ENCODE data around the gene CUX1. TPM values are rescaled to one million over a fixed set of nuclear protein-coding genes. Genes with fewer than 3 reads are reported as not detected.

CUX1 gene
- total and polyA plus RNA-seq, 2 of the 13 experiments (the other 11 are each of a cell fraction or from before 2014, with no cell fraction given) = 13.7 to 14.9 TPM

DNA sequence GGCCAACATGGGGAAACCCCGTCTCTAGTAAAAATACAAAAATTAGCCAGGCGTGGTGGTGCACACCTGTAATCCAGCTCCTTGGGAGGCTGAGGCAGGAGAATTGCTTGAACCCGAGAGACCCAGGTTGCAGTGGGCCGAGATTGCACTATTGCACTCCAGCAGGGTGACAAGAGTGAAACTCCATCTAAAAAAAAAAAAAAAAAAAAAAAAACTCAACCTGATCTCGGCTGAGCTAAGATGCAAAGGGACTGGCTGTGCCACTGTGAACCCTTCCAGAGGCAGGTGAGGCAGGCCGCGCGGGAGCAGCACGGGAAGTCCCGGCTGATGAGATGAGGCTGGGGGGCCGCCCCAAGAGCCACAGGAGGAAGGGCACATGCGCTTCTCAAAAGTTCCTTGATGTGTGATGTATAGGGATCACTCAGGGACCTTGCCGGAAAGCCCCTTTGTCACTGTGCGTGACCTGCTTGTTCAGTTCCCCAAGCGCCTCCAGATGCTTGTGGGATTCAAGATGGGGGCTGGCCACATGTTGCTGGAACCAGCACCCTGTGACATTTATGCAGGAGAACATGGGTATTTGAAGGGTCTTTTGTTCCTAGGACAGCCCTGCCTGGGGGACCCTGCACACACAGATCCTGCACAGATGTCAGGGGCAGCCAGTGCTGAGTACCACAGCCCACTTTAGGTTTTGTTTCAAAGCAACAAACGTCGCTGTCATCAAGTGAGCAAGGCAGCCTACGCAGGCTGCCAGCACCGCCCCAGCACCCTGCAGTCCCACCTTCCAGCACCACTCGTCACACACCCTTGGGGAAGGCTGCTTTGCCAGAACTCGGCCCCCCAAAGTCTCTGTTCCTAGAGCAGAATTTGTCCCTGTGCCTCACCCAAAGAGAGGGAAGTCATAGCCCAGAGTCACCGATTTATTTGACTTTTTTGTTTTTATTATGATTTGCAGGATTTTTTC lies 394.4 kb downstream of the CUX1 start:
- Histone ChIP-seq H3K4me3 (replicated peaks in 1 of 3; ENCODE audit: insufficient read depth in 1 of 3, low read depth in 2 of 3, low read length in 3 of 3) (no peak overlapping the region), H2AFZ (ENCODE audit: low read length) (no peak overlapping the region), H3K9ac (ENCODE audit: insufficient read depth, low read depth, low read length) (no peak overlapping the region), H3K27me3 (ENCODE audit: control insufficient read depth in 1 of 2, insufficient read depth in 2 of 2, low read length in 2 of 2) (no peaks in the 10 kb centered on the region), H3K9me3 (ENCODE audit: low read length) (no peaks in the 10 kb centered on the region), H3K36me3 (replicated peaks in 1 of 2; ENCODE audit: control insufficient read depth in 1 of 2, insufficient read depth in 2 of 2, low read length in 2 of 2) (peaks cover 4 to 47% of the 10 kb centered on the region in 2 experiments; a peak in 4 of 5 replicates), H3K4me1 (ENCODE audit: insufficient read depth, low read length) (peaks cover 14% of the 10 kb centered on the region), H4K20me1 (ENCODE audit: insufficient read depth, low read length) (no peaks in the 10 kb centered on the region), H3K27ac (ENCODE audit: extremely low read length, insufficient read depth, low read length) (no peak overlapping the region), H3K79me2 (ENCODE audit: insufficient read depth, low read length) (no peaks in the 10 kb centered on the region), H3K4me2 (ENCODE audit: low read depth, low read length) (no peak overlapping the region)
- BruUV-seq (replicated peaks) = no TSS peak
- ChIA-PET CTCF (ENCODE audit: low intra/inter-chr PET ratio, low total read pairs) (no interaction called here), POLR2A (no interaction called here)
- FAIRE-seq = no peak
- in situ Hi-C loops (cut with HindIII; ENCODE audit: extremely low pct_ligation_motif_present, low pct_unique_long_range_greater_than_20kb) = no loop called here
- DNase-seq (ENCODE audit: low spot score) = no peak
- ATAC-seq = no peak
- intact Hi-C loops (cut with micrococcal nuclease; ENCODE audit: unreplicated experiment) = no loop called here
- WGBS (ENCODE audit: low lambda C conversion rate) = 97% methylated on average over 21 of the region's 22 CpGs
- TF ChIP-seq DNMT3B (CRISPR knock-in tag; conservative IDR thresholded peaks at IDR 0.05) = no peak
- no peak for TF ChIP-seq JARID2 (CRISPR knock-in tag; IDR thresholded peaks at IDR 0.05; ENCODE audit: insufficient replicate concordance)
- TF ChIP-seq SALL2 (CRISPR knock-in tag; IDR thresholded peaks at IDR 0.05) = no peak
- TF ChIP-seq NFE2L1 (CRISPR knock-in tag; IDR thresholded peaks at IDR 0.05; ENCODE audit: borderline replicate concordance) = no peak
- TF ChIP-seq, protein P1, sequence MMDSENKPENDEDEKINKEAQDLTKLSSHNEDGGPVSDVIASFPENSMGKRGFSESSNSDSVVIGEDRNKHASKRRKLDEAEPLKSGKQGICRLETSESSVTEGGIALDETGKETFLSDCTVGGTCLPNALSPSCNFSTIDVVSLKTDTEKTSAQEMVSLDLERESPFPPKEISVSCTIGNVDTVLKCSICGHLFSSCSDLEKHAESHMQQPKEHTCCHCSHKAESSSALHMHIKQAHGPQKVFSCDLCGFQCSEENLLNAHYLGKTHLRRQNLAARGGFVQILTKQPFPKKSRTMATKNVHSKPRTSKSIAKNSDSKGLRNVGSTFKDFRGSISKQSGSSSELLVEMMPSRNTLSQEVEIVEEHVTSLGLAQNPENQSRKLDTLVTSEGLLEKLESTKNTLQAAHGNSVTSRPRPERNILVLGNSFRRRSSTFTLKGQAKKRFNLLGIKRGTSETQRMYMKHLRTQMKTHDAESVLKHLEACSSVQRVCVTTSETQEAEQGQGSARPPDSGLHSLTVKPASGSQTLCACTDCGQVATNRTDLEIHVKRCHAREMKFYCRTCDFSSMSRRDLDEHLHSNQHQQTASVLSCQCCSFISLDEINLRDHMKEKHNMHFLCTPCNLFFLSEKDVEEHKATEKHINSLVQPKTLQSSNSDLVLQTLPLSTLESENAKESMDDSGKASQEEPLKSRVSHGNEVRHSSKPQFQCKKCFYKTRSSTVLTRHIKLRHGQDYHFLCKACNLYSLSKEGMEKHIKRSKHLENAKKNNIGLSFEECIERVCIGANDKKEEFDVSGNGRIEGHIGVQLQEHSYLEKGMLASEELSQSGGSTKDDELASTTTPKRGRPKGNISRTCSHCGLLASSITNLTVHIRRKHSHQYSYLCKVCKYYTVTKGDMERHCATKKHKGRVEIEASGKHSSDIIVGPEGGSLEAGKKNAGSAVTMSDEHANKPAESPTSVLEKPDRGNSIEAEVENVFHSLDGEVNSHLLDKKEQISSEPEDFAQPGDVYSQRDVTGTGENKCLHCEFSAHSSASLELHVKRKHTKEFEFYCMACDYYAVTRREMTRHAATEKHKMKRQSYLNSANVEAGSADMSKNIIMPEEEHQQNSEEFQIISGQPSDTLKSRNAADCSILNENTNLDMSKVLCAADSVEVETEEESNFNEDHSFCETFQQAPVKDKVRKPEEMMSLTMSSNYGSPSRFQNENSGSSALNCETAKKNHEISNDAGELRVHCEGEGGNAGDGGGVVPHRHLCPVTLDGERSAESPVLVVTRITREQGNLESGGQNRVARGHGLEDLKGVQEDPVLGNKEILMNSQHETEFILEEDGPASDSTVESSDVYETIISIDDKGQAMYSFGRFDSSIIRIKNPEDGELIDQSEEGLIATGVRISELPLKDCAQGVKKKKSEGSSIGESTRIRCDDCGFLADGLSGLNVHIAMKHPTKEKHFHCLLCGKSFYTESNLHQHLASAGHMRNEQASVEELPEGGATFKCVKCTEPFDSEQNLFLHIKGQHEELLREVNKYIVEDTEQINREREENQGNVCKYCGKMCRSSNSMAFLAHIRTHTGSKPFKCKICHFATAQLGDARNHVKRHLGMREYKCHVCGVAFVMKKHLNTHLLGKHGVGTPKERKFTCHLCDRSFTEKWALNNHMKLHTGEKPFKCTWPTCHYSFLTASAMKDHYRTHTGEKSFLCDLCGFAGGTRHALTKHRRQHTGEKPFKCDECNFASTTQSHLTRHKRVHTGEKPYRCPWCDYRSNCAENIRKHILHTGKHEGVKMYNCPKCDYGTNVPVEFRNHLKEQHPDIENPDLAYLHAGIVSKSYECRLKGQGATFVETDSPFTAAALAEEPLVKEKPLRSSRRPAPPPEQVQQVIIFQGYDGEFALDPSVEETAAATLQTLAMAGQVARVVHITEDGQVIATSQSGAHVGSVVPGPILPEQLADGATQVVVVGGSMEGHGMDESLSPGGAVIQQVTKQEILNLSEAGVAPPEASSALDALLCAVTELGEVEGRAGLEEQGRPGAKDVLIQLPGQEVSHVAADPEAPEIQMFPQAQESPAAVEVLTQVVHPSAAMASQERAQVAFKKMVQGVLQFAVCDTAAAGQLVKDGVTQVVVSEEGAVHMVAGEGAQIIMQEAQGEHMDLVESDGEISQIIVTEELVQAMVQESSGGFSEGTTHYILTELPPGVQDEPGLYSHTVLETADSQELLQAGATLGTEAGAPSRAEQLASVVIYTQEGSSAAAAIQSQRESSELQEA (CRISPR knock-in tag; IDR thresholded peaks at IDR 0.05; ENCODE audit: not compliant biosample characterization) = no peak
- TF ChIP-seq KLF15 (CRISPR knock-in tag; IDR thresholded peaks at IDR 0.05; ENCODE audit: borderline replicate concordance) = no peak
- TF ChIP-seq ZNF121 (CRISPR knock-in tag; IDR thresholded peaks at IDR 0.05) = no peak
- TF ChIP-seq NR3C1 (CRISPR knock-in tag; IDR thresholded peaks at IDR 0.05) = no peak
- no peak for TF ChIP-seq ZNF687 (CRISPR knock-in tag; IDR thresholded peaks at IDR 0.05)
- no peak for TF ChIP-seq ZNF235 (CRISPR knock-in tag; IDR thresholded peaks at IDR 0.05; ENCODE audit: borderline replicate concordance)
- no peak for TF ChIP-seq ZNF383 (CRISPR knock-in tag; IDR thresholded peaks at IDR 0.05; ENCODE audit: borderline replicate concordance)
